Islet of Langerhans (tissue), 1 donor: Measurements from ENCODE around the gene EEF1AKMT3.

Source experiments
- FAIRE-seq: peaks from one replicate; lab custom pipeline; 2011; peaks lifted over from hg19 to GRCh38; lab: Jason Lieb, UNC

EEF1AKMT3 gene

GRCh38 chr12:57783861-57784260, 11.4 kb downstream of the EEF1AKMT3 start:
- FAIRE-seq = no peak

GRCh38 chr12:57793920-57794319, 21.5 kb downstream of the EEF1AKMT3 start:
- FAIRE-seq = no peak

DNA sequence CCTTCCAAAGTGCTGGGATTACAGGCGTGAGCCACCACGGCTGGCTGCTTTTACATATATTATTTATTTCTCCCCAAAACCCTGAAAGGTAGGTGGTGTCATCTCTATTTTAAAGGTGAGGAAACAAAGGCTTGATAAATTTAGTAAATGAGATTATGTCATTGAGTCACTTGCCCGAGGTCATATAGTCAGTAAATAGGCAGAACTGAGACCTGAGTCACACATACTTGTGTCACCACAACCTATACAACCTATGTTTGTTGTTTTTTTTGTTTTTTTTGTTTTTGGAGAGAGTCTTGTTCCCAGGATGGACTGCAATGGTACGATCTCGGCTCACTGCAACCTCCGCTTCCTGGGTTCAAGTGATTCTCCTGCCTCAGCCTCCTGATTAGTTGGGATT, 22.9 kb downstream of the EEF1AKMT3 start:
- no peak for FAIRE-seq

DNA sequence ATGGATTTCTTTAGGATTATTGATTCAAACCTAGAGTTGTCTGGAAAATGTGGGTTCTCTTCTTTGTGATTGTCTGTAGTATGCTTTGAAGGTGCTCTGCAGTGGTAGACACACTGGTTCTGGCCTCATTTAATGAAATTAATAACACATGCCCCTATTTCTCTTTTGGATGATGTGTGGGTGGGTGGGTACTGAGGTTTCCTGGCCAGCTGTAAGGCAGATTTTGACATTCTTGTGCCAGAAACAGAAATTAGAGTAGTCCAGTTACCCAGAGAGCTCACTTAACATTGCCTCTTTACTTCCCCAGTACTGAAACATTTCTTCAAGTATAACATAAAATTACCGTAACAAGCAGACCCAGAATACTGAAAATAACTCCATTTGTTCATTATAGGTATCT, 24.6 kb downstream of the EEF1AKMT3 start:
- no peak for FAIRE-seq

DNA sequence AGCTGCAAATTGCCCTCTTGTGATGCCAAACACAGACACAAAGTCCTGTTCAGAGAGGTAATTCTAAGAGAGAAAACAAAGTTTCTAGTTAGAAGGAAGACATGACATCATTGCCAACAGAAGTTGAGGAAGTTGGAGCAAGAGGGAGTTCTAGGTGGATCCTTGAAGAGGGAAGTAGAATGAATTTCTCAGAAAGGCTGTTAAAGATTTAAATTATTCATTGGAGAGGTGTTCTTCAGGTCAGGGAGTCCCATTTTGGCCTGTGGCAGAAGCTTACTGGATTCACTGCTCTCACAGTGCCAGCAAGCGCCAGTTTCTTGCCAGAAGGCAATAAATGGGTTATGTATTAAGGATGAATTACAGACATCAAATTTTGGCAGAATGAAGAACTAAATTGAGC, 25.5 kb downstream of the EEF1AKMT3 start:
- no peak for FAIRE-seq

- FAIRE-seq = no peak
Measured at GRCh38 chr12:57800965-57801364, 28.6 kb downstream of the EEF1AKMT3 start.

- no peak for FAIRE-seq
Measured at GRCh38 chr12:57802607-57803006, 30.2 kb downstream of the EEF1AKMT3 start.

GRCh38 chr12:57803319-57803893, 31.0 kb downstream of the EEF1AKMT3 start:
- no peak for FAIRE-seq

DNA sequence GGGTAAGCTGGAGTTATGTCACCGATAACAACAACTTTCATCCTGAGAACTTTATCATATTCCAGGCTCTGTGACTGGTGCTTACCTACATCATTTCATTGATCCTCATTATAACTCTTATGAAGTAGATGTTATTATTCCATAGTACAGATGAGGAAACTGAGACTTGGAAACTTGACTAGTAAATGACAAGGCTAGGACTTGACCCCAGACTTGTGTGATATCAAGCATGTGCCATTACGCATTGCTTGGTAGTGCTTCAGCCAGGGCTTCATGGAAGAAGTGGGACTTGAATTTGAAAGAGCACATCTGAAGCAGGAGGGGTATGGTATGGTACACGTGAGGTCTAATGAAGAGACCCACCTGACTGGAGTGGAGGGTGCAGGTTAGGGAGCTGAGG, 34.3 kb downstream of the EEF1AKMT3 start:
- FAIRE-seq = no peak

- no peak for FAIRE-seq
Measured at GRCh38 chr12:57807285-57807684, 34.9 kb downstream of the EEF1AKMT3 start.

DNA sequence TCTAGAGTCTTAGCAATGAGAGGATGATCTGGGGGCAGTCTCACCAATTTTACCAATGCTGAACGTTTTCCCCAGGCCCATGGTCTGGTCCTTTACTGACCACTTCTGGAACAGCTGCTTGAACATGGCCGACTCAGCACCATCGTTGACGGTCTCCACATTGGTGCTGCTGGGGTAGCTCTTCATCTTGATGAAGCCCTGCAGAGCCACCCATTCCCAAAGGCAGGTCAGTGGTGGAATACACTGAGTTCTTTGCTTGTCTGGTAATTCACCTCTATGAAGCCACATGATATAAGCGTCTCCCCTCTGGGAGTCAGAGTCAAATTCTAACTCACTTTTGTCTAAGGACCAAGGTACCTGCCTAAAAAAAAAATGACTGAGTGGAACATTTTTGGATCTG, 35.9 kb downstream of the EEF1AKMT3 start:
- FAIRE-seq = no peak

DNA sequence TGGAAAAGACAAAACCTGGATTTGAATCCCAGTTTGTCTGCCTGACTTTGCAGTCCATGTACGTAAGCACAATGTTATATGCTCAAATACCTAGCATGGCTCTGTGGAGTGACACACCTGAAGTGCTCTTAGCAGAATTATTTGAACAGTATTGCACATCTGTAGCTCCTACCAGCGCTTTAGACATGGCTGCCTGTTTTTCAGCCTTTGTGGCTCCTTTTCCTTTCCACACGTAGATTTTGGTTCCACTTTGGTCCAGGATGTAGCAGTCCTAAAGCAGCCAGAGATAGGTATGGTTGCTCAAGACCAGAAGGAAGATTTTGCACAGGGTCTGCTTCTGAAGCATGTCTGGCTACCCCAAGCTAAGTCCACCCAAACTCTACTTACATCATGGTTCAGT, 37.0 kb downstream of the EEF1AKMT3 start:
- FAIRE-seq = no peak

GRCh38 chr12:57810450-57810849, 38.0 kb downstream of the EEF1AKMT3 start:
- no peak for FAIRE-seq

DNA sequence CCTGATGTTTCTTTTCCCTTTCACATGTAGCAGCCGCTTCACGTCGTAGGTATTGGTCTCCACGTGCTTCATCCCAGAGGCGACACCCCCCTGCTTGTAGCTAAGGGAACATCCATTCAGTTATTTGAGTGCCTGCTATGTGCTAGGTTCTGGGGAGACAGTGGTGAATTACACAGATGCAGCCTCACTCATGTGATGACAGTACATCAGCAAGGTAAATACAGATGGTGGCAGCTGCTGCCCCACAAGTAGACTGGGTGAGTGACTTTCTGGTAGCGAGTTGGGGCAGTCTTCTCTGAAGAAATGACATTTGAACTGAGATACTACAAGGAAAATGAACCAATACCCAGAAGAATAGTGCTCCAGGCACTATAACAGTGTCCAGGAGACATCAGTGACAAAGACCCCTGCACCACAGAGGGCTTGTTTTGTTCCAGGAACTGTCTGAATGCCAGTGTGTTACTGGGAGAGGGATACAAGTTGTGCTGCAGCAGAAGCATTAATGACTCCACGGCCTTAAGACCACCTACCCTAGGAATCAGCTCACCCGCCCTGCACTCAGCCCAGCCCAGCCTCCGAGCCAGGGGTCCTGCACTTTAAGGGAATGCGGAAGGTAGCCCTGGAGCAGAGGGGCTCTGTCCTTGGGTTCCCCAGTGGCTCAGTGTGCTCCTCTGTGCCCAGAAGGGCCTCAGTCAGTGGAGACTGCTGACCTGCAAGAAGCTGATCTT, 38.8 kb downstream of the EEF1AKMT3 start:
- no peak for FAIRE-seq

- no peak for FAIRE-seq
Measured at GRCh38 chr12:57813111-57813970, 40.9 kb downstream of the EEF1AKMT3 start.

DNA sequence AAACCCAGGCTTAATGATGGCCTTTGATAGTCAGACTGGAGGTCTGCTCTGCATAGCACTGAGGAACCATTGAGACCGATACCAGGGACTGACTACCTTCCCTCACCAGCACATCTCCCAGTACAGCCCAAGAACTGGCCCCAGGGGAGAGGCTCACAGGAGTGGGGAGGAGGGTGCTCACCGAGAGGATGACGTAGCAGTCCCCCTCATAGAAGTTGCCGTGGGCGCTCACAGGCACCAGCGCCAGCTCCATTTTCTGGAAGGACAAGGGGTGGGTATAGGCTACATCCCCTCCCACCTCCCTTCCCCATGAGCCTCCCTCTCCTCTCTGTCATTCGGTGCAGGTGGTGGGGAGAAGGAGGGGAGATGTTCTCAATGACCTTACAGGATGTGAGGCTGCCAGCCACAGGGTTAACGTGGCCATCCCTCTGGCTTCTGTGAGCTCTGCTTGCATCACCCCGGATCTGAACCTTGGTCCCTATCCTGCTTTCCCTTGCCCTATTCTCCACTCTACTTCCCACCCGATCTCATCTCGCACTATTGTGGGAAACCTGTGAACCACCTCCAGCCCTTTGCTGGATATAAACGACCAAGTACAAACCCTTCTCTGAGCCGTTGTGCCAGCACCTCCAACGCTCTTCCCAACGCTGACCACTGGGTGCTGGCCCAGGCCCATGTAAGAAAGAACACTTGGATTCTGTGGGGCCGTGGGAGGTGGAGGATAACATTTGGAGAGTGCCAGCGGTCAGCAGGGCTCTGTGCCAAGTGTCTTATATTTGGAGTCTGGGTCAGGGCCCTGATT, 41.8 kb downstream of the EEF1AKMT3 start:
- FAIRE-seq = no peak

- no peak for FAIRE-seq
Measured at GRCh38 chr12:57815177-57816000, 43.0 kb downstream of the EEF1AKMT3 start.

DNA sequence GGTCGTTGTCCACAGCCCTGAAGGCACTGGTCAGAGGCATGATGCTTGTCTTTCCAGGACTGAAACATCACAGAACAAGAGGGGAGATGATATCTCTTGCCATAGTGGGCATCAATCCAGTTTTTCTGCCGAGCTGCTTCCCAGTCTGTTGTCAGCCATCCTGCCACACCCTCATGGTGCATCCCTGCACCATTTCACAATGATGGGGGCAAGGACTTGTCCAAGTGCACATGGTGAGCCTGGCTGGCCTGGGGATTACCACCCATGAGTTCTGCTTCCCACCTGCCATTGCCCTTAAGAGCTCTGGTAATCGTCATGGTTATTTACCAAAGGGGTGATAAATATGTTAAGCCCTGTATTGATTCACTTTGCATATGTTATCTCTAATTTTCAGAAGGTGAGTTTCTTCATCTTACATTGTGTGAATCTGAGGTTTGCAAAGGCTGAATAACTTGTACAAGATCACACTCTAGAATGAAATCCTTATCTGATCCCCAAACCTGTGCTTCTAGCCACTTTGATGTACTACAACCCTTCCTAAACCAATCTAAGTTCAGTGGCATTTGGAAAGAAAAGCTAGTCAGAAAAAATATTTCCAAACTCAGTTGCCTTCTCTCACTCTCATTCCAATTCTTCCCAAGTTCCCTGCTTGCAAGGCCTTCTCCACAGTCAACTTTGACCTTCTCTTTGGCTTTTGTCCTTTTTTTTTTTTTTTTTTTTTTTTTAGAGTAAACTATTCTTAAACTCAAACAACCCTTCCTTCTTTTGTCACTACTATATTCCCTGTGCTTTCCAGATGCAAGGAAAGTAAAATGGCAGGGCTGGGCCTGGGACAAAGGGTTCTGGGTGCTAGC, 43.8 kb downstream of the EEF1AKMT3 start:
- FAIRE-seq = no peak

GRCh38 chr12:57816855-57817151, 44.4 kb downstream of the EEF1AKMT3 start:
- no peak for FAIRE-seq

DNA sequence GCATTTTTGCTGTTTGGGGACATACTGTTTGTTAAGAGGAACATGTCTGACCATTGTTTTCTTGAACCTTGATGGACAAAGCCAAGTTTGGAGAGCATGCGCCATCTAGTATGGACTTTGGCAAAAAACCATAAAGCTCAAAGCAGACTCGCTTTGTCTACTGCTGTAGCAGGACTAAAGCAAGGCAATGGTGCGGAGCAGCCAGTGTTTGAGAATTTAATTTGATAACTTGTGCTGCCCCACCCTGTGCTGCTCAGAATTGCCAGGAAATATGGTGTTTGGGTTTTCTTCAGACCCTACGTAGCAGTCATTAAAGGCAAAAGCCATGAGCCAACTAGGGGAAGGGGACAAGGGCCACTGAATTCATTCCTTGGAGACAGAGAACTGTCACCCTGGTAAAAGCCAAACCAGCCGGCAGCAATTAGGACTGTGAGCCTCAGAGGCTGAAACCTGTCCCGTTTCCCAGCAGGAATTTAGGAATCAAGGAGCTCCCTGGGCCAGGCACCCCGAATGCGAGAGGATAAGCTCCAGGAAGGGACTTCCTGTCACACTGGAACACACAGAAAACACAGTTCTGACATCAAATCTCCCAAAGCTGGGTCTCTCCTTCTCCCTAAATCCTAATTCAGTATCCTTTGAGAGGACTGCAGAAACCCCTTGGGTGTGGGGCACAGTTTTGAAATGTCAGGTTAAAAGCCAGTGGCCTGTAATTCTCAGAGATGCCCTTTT, 45.0 kb downstream of the EEF1AKMT3 start:
- FAIRE-seq = no peak
